ENCODE results near the gene PMP22.

GRCh38 chr17:15266325-15267125 lies 1.4 kb upstream of the PMP22 start:
- TF ChIP-seq CTCF (IDR thresholded peaks at IDR 0.05; ENCODE audit: low read depth, low read length) (no peak), EZH2phosphoT487 (IDR thresholded peaks at IDR 0.05; ENCODE audit: low read depth) (no peak)
